Amniotic epithelial cell (primary cell): ENCODE results near the gene FERMT1.
"Not testable (repeated sequence)": the region's sequence is repeated elsewhere in the genome, so short reads cannot be mapped to it uniquely, and the experiment has no call there.

Source experiments
- DNase-seq: peaks from one replicate; pipeline ENCODE4 v3.0.0-alpha.2; 2010; ENCODE audit warnings: low read depth

Gene FERMT1

DNA sequence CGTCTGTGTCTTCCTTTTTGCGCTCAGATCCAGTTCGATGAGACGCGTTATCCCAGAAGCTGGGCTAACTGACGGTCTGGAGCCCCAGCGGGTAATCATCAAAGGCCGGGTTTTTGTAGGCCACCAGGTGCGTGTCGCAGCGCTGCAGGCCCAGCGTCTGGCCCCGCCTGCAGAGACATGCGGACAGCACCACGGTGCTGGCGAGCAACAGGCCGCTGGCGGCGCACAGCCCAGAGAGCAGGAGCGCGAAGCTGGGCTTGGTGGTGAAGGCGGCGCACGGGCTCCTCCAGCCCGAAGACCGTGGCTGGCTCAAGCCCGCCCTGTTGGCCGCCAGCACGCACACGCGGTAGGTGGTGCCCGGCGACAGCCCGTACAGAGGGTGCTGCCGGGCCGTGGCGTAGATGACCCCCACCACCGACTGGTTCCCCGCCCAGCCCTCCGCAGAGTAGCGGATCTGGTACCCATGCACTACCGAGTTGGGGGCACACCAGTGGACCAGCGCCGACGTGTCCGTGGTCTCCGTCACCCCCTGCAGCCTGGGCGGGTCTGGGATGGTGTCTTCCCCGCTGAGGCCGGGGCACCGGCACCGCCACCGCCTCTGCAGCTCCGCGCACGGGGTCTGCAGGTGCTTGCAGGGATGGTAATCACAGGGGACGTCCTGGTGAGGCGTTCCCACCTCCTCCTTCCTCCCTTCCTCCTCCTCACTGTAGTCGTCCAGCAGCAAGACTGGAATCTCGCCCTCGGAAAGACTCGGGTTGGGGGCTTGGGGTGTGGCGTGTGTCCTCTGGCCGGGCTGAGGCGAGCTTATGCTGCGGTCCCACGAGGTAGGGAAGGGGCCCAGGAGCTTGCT lies 81.6 kb downstream of the FERMT1 start:
- DNase-seq: no peak

DNA sequence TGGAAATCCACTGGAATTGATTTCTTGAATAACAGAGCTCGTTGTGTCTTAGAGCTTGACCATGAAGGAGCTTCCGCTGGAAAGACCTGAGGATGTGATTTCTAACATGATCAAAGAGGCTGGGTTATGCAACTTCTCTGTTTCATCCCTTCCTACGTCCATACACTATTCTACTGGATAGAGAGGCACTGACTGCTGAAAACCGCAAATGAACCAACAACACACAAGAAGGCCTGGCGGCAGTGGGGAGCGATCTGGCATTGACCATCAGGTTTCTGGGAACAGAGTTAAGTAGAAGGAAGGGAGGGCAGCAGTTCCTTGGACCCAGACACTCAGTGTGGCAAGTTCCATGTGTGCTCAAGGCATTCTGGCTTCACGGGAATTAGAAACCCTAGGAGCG lies 82.3 kb downstream of the FERMT1 start:
- DNase-seq: peak; percentile 96

DNA sequence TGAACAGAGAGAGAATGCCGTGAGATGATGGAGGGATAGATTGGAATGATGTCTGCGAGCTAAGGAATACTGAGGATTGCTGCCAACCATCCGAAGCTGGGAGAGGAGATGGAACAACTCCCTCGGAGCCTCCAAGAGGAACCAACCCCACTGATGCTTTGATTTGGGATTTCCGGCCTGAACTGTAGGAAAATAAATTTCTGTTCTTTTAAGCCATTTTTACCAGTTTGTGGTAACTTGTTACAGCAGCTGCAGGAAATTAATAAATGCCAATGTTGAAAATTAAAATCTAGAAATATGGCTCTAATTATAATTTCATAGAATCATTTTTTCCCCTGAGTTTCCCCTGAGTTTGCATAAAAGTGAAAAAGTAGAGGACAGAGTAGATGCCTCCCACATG lies 83.1 kb downstream of the FERMT1 start:
- no peak for DNase-seq

DNA sequence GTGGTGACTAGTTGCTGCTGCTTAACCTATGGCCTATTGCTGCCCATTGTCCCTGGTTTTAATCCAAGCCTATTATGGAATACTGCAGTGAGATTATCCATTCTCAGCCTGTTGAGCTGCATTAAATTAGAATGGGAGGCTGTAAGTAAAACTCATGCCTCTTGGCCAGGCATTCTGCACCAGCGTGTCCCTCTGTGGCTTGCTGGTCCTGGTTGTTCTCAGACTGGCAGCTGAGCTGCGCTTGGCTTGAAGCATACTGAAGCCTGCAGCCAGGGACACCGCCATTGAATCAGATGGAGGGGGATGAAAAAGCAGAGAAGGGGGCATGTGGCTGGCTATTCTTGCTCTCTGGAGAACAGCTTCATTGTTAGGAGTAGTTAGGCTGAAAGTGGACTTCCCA lies 84.6 kb downstream of the FERMT1 start:
- no peak for DNase-seq

DNA sequence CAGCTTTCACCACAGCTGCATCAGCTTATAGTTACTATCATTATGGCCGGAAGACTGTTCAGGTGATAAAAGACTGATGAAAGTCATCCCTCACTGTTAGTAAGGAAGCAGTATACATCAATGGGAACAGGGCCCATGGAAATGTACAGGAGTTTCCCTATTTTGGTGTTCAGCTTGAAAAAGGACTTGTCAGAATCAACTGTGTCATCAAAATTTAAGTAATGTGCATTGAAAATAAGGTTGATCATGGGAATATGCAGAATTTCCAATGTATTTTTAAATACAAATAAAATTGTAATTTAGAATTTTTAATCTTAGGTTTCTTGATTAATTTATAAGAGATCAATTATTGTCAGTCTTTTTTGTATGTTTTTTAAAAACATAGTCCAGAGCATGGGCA lies 85.7 kb downstream of the FERMT1 start:
- DNase-seq: no peak

DNA sequence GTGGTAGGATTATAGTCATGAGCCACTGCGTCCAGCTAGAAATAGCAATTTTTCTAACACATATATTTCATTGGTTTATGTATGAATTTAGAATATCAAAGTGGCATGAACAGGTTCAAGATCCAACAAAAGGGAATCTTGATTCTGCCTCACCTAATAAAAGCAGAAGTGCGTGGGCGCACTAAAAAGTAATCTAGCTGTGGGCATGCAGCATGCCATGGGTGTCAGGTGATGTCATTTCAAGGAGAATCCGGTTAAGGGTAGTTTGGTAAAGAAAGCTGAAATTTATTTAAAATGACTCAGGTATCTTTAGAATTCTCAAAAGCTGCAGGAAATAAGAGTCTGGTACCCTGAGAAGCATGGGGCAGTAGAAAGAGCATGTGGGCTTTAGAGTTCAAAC lies 86.6 kb downstream of the FERMT1 start:
- no peak for DNase-seq

DNA sequence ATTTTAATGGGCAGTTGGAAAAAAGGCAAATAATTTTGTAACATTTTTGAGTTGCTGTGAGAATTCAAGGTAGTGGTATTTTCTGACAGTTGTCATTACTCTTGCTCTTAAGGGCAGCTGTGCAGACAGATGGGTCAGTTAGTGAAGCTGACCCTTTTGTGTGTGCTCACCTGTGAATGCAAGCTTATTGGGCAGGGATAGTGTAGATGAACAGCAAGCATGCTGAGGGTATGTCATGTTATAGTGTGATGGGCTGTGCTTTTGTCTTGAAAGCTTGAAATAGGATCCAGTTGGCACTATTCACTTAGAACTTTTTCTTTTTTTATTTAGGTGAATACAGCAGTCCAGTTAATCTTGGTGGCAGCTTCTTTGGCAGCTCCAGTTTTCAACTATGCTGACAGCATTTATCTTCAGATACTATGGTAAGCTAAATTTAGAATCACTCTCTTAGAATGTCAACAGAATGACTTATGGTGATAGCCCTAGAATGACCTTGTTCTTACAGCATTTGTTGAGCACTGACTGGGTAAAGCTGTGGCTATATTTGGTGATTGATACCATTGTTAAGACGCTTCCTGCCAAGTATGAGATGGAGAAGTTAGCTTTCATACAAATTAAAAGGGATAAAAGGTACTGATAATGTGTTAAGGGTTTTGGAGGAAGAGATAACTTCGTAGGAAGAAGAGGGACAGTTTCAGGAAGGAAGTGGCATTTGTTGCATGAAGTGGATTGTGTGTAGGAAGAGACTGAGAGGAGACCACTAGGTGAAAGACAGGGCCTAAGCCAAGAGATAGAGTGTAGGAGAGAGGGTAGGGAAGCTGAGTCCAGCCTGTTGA lies 88.5 kb downstream of the FERMT1 start:
- DNase-seq: peak; percentile 79

DNA sequence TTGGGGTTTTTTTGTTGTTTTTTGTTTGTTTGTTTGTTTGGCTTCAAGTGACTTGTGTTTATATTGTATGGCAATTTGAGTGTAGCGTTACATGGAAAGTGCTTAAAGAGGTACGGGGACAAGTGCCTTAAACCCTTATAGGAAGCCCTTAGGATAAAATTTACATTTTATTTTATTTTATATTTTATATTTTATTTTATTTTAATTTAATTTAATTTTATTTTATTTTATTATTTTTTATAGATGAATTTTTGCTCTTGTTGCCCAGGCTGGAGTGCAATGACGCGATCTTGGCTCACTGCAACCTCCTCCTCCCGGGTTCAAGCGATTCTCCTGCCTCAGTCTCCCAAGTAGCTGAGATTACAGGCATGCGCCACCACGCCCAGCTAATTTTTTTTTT lies 89.9 kb downstream of the FERMT1 start:
- not testable (repeated sequence) for DNase-seq

DNA sequence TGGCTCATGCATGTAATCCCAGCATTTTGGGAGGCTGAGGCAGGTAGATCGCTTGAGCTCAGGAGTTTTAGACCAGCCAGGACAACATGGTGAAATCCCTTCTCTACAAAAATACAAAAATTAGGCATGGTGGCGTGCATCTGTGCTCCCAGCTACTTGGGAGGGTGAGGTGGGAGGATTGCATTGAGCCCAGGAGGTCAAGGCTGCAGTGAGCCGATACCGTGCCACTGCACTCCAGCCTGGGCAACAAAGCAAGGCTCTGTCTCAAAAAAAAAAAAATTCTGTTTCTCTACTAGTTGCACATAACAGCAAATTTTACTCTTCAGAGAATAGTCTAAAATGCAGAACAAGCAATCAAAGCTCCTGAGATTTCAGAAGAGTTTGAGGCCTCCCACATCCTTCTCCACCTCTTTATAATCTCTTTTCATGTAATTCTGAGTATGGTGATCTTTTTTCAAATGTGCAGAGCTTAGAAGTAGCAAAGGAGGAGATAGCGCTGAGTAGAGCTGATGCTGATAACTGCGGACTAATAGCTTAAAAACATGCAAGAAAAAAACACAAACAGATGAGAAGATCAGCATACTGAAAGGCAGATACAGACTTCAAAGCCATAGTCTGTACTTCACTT lies 92.3 kb downstream of the FERMT1 start:
- DNase-seq: peak; percentile 77

DNA sequence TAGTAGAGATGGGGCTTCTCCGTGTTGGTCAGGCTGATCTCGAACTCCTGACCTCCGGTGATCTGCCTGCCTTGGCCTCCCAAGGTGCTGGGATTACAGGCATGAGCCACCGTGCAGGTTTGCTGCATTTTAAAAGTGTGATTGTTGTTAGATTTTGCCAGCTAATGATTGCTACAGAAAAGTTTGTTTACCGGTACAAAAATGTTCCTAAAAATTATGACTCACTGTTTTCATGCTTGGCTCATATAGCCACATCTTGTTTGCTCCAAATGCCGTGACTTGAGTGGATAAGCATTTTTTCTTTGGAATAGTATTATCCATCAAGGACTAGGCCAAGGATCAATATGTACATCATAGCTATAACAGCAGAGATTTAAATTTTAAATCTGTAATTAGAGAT lies 93.3 kb downstream of the FERMT1 start:
- peak; percentile 83 for DNase-seq

DNA sequence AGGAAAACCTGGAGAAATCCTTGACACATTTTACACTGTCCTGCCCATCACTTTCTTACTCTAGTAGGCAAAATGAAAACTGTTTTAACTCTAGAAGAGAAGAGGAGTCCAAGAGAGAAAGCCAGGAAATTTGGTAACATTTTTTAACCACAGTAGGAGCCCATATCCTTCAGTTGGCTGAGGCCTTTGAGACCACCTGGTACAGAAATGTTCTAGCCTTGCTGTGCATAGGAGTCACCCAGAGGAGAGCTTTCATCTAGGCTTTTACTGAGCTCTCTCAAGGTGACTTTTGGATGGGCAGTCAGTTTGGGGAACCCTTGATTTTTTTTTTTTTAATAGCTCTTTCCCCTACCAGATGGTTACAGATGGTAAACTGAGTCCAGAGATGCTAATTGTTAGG lies 94.0 kb downstream of the FERMT1 start:
- DNase-seq: no peak

DNA sequence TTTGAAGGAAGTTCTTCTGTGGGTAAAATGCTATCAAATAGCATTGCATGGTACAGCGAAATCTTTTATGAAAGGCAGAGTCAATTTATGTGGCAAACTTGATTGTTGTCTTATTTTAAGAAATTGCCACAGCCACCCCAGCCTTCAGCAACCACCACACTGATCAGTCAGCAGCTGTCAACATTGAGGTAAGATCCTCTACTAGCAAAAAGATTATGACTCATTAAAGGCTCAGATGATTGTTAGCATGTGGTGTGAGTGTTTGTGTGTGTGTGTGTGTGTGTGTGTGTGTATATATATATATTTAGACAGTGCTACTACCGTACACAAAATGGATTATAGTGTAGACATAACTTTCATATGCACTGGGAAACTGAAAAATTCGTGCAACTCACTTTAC lies 96.8 kb downstream of the FERMT1 start:
- peak; percentile 90 for DNase-seq
